HCT116 (cell line): ENCODE results near the gene ERC2. TPM values are rescaled to one million over a fixed set of nuclear protein-coding genes. Genes with fewer than 3 reads are reported as not detected.

Source experiments
- ATAC-seq: fragments of 200-7000 bp; cut with Tn5 transposase; 2 replicates; pipeline ENCODE4 v1.9.1; 2020; ENCODE audit warnings: mild to moderate bottlenecking, moderate library complexity
- BruUV-seq: library from RNA; stranded (reverse); fragments of 400-500 nt; replicated peaks from 2 replicates; lab custom pipeline; 2021; lab: Mats Ljungman, UMichigan
- CTCF ChIA-PET: fragments of 300-600 bp; sonication (Branson Sonifier 250); formaldehyde crosslinking; loops from one replicate; lab custom pipeline; 2021; ENCODE audit warnings: antibody characterized with exemption; lab: Charles Lee
- POLR2A ChIA-PET: fragments of 300-600, 350-600 bp; sonication (Branson Sonifier 250); formaldehyde crosslinking; loops from one replicate; lab custom pipeline; 2021; ENCODE audit warnings: antibody characterized with exemption; lab: Charles Lee
- RAD21 ChIA-PET, 2 experiments: fragments of 300-600 bp; sonication (Branson Sonifier 250); formaldehyde crosslinking; loops; one replicate each; lab custom pipeline; 2023; ENCODE audit warnings: low total read pairs in 2 of 2; ENCODE audit not compliant: uncharacterized antibody in 2 of 2, unreplicated experiment in 2 of 2, low non-redundant PET in 1 of 2; lab: Charles Lee
- DNase-seq: peaks from one replicate; pipeline ENCODE4 v3.0.0-alpha.2; 2010; ENCODE audit warnings: low read depth, low spot score
- H2AFZ ChIP-seq: fragments of 200-600 bp; shearing (Covaris generic), sonication (generic); 2 replicates; pipeline ENCODE4 v1.6.1; 2017; ENCODE audit warnings: low read depth, mixed run types, mixed read lengths, antibody characterized with exemption, low read length; ENCODE audit not compliant: poor library complexity, severe bottlenecking
- H3K27ac ChIP-seq: 2 replicates; pipeline ENCODE4 v1.5.1; 2012; ENCODE audit warnings: low read depth, low read length
- H3K27me3 ChIP-seq: fragments of 200-600 bp; sonication (generic); 2 replicates; pipeline ENCODE4 v1.6.1; 2016; ENCODE audit warnings: mixed run types, low read length, mixed read lengths; ENCODE audit not compliant: insufficient read depth
- H3K36me3 ChIP-seq, 2 experiments: fragments of 200-500 bp in 1 of 2; fragments of 200-600 bp in 1 of 2; sonication (Bioruptor generic) in 1 of 2; sonication (generic) in 1 of 2; 2 replicates each; pipeline versions ENCODE4 v1.5.1 to v1.6.1; 2014 to 2016; ENCODE audit warnings: low read length in 2 of 2, inconsistent platforms in 1 of 2, mixed read lengths in 1 of 2, mixed run types in 1 of 2; ENCODE audit not compliant: insufficient read depth in 2 of 2, control insufficient read depth in 1 of 2
- H3K4me1 ChIP-seq, 2 experiments: fragments of 200-600 bp in 1 of 2; sonication (generic) in 1 of 2; 2 replicates each; pipeline versions ENCODE4 v1.5.1 to v1.6.1; 2012 to 2017; ENCODE audit warnings: low read length in 2 of 2, inconsistent platforms in 1 of 2, mild to moderate bottlenecking in 1 of 2, mixed read lengths in 1 of 2, mixed run types in 1 of 2, moderate library complexity in 1 of 2; ENCODE audit not compliant: insufficient read depth in 2 of 2, control insufficient read depth in 1 of 2
- H3K4me2 ChIP-seq: fragments of 200-600 bp; sonication (generic); 2 replicates; pipeline ENCODE4 v1.6.1; 2017; ENCODE audit warnings: mixed run types, low read length, mixed read lengths
- H3K4me3 ChIP-seq, 2 experiments: fragments of 200-600 bp in 1 of 2; sonication (generic) in 1 of 2; replicated peaks in 1 of 2; 2 replicates each; pipeline ENCODE4 v1.5.1; 2011 to 2016; ENCODE audit warnings: low read length in 2 of 2, control low read depth in 1 of 2, low read depth in 1 of 2, mild to moderate bottlenecking in 1 of 2, mixed read lengths in 1 of 2, mixed run types in 1 of 2
- H3K79me2 ChIP-seq: fragments of 200-600 bp; sonication (generic); 2 replicates; pipeline ENCODE4 v1.6.1; 2017; ENCODE audit warnings: mild to moderate bottlenecking, mixed run types, low read length, moderate library complexity, mixed read lengths; ENCODE audit not compliant: insufficient read depth
- H3K9ac ChIP-seq: fragments of 200-600 bp; sonication (generic); 2 replicates; pipeline ENCODE4 v1.6.1; 2016; ENCODE audit warnings: low read length, mixed read lengths
- H3K9me2 ChIP-seq: fragments of 200-600 bp; sonication (generic), shearing (Covaris generic); 2 replicates; pipeline ENCODE4 v1.6.1; 2017; ENCODE audit warnings: mixed run types, mild to moderate bottlenecking, moderate library complexity; ENCODE audit not compliant: insufficient read depth
- H3K9me3 ChIP-seq, 2 experiments: fragments of 200-500 bp in 1 of 2; fragments of 200-600 bp in 1 of 2; sonication (Bioruptor generic) in 1 of 2; sonication (generic) in 1 of 2; 2 replicates each; pipeline ENCODE4 v1.6.1; 2014 to 2017; ENCODE audit warnings: low read length in 2 of 2, mixed read lengths in 2 of 2, inconsistent platforms in 1 of 2, low read depth in 1 of 2, mild to moderate bottlenecking in 1 of 2, mixed run types in 1 of 2, moderate library complexity in 1 of 2; ENCODE audit not compliant: control insufficient read depth in 1 of 2, insufficient read depth in 1 of 2
- H4K20me1 ChIP-seq: fragments of 200-600 bp; sonication (generic), shearing (Covaris generic); 2 replicates; pipeline ENCODE4 v1.6.1; 2017; ENCODE audit warnings: mixed run types, mild to moderate bottlenecking, moderate library complexity; ENCODE audit not compliant: insufficient read depth
- ATF3 ChIP-seq: IDR thresholded peaks from 2 replicates; pipeline ENCODE4 v1.6.1; 2012
- CBX3 ChIP-seq: IDR thresholded peaks from 2 replicates; pipeline ENCODE4 v1.6.1; 2012; ENCODE audit warnings: low read depth
- CEBPB ChIP-seq: IDR thresholded peaks from 2 replicates; pipeline ENCODE4 v1.6.1; 2012; ENCODE audit warnings: low read depth
- CTCF ChIP-seq, 3 experiments: fragments of 200-600 bp in 1 of 3; sonication (generic) in 1 of 3; IDR thresholded peaks in 2 of 3; conservative IDR thresholded peaks in 1 of 3; 2 replicates each; pipeline ENCODE4 v1.5.1; 2012 to 2017; ENCODE audit warnings: low read depth in 2 of 3, low read length in 2 of 3, antibody characterized with exemption in 1 of 3, borderline replicate concordance in 1 of 3, control low read depth in 1 of 3, mild to moderate bottlenecking in 1 of 3, mixed read lengths in 1 of 3, mixed run types in 1 of 3, moderate library complexity in 1 of 3; ENCODE audit not compliant: insufficient read depth in 1 of 3
- ELF1 ChIP-seq: IDR thresholded peaks from 2 replicates; pipeline ENCODE4 v1.6.1; 2012; ENCODE audit warnings: low read depth, borderline replicate concordance
- POLR2A ChIP-seq: IDR thresholded peaks from 2 replicates; pipeline ENCODE4 v1.7.0; 2011; ENCODE audit warnings: borderline replicate concordance; ENCODE audit not compliant: insufficient read depth, insufficient read length; ENCODE audit errors: extremely low read depth
- POLR2AphosphoS5 ChIP-seq: IDR thresholded peaks from 2 replicates; pipeline ENCODE4 v1.6.1; 2011; ENCODE audit warnings: mild to moderate bottlenecking, low read depth, low read length, moderate library complexity
- REST ChIP-seq: IDR thresholded peaks from 2 replicates; pipeline ENCODE4 v1.6.1; 2012; ENCODE audit warnings: low read depth
- SRF ChIP-seq: IDR thresholded peaks from 2 replicates; pipeline ENCODE4 v1.6.1; 2012; ENCODE audit warnings: low read depth
- YY1 ChIP-seq: IDR thresholded peaks from 2 replicates; pipeline ENCODE4 v1.6.1; 2011; ENCODE audit warnings: low read length, low read depth, moderate library complexity, mild to moderate bottlenecking; ENCODE audit not compliant: insufficient replicate concordance; ENCODE audit errors: extremely low read depth
- ZBTB33 ChIP-seq: IDR thresholded peaks from 2 replicates; pipeline ENCODE4 v1.6.1; 2011; ENCODE audit warnings: mild to moderate bottlenecking, low read length, moderate library complexity; ENCODE audit not compliant: insufficient replicate concordance; ENCODE audit errors: extremely low read depth
- ZFX ChIP-seq: fragments of 450-650 bp; IDR thresholded peaks from 2 replicates; pipeline ENCODE4 v1.6.1; 2017
- ZNF274 ChIP-seq: fragments of 200-500 bp; sonication (Bioruptor generic); IDR thresholded peaks from 2 replicates; pipeline ENCODE4 v1.6.1; 2014; ENCODE audit warnings: mild to moderate bottlenecking, low read depth, low read length, inconsistent platforms
- intact Hi-C: fragments of 100-400 bp; cut with micrococcal nuclease; formaldehyde crosslinking; loops from 2 replicates; pipeline ENCODE4 v1.10.0; 2022
- total RNA-seq: library from RNA; stranded (reverse); gene quantifications from one replicate; pipeline ENCODE4 v1.2.1, GENCODE V29; 2021; ENCODE audit not compliant: unreplicated experiment

The ERC2 gene
- total RNA-seq, 1 experiment from 2014 or later, result not detected

GRCh38 chr3:55607844-55608243, 860.4 kb downstream of the ERC2 start (continued):
- TF ChIP-seq REST (no peak), CTCF (IDR thresholded peaks at IDR 0.05 in 2 of 3, conservative IDR thresholded peaks at IDR 0.05 in 1 of 3; ENCODE audit: borderline replicate concordance in 1 of 3, insufficient read depth in 1 of 3, low read depth in 2 of 3, low read length in 2 of 3) (no peak), YY1 (no peak), ZBTB33 (no peak)

- no peak overlapping the region for H3K9ac ChIP-seq
- ChIA-PET CTCF (no interaction called here), POLR2A (no interaction called here), RAD21 (no interaction called here)
- H3K9me3 ChIP-seq, result peaks cover 0 to 10% of the 10 kb centered on the region in 2 experiments; a peak in 2 of 4 replicates
- H3K79me2 ChIP-seq, result no peaks in the 10 kb centered on the region
- H3K36me3 ChIP-seq, result no peaks in the 10 kb centered on the region
- TF ChIP-seq ATF3 (no peak), POLR2AphosphoS5 (no peak), SRF (no peak), ZFX (no peak), ZBTB33 (no peak), CBX3 (no peak), POLR2A (no peak), CEBPB (no peak), ZNF274 (no peak), ELF1 (no peak)
- H2AFZ ChIP-seq, result no peak overlapping the region
- intact Hi-C loops, result no loop called here
- BruUV-seq, result no TSS peak
- no peaks in the 10 kb centered on the region for H3K9me2 ChIP-seq
- H3K4me1 ChIP-seq, result no peaks in the 10 kb centered on the region
- ATAC-seq, result no peak
- no peaks in the 10 kb centered on the region for H3K27me3 ChIP-seq
- no peak overlapping the region for H3K4me3 ChIP-seq
- no peak overlapping the region for H3K4me2 ChIP-seq
- H4K20me1 ChIP-seq, result no peaks in the 10 kb centered on the region
- no peak overlapping the region for H3K27ac ChIP-seq
- no peak for DNase-seq
These were observed 861.1 kb downstream of the ERC2 start for GRCh38 chr3:55607175-55607574.
